HG03469 (cell line): ENCODE measurements around the gene TNRC18.
"Not testable (repeated sequence)": the region's sequence is repeated elsewhere in the genome, so short reads cannot be mapped to it uniquely, and the experiment has no call there.

Experiments
- ATAC-seq: cut with Tn5 transposase; IDR thresholded peaks from one replicate; pipeline ENCODE4 v1.9.1; 2021; ENCODE audit warnings: mild to moderate bottlenecking, moderate library complexity, moderate number of reproducible peaks; ENCODE audit not compliant: unreplicated experiment

TNRC18 gene

GRCh38 chr7:5423306-5423975 is at the start of gene TNRC18:
Gene TNRC18, minus strand, starts transcription at chr7:5423834. Its CDS starts 2,588 bp downstream, at chr7:5421246.
- no peak for ATAC-seq

DNA sequence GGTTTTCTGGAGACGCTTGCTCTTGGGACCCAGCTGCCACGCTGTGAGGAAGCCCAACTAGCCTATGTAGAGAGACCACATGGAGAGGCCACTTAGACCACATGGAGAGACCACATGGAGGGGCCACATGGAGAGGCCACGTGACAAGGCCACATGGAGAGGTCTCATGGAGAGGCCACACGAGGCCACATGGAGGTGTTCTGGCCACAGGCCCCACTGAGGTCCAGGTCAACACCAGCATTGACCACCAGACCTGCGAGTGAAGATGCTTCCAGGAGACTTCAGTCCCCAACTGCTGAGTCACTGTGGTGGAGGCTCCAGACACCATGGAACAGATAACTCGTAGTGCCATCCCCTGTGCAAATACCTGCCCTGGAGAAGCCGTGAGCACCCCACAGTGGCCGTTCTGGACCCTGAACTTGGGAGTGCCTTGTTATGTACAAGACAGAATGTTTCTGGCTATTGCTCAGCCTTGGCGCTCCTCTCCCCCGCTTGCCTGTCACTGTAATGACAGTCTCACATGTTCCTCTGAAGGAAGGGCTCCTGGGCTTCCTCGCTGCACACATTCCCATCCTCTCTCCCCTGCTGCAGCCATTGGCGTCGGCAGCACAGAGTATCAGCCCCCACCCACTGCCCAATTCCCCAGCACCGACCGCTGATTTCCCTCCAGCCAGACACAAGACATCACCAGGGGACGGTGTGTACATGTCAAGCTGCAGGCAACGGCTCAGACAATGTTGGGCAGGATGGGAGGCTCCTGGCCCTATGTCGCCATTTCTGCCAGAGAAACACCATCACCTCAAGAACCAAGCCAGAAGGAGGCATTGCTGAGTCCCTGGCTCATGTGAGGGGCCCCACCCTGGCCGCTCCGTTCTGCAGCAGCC is 49.0 kb upstream of the TNRC18 start:
- no peak for ATAC-seq

- not testable (repeated sequence) for ATAC-seq
Observed at GRCh38 chr7:5471623-5472022, 48.0 kb upstream of the TNRC18 start.

- ATAC-seq = no peak
Observed at GRCh38 chr7:5470816-5471215, 47.2 kb upstream of the TNRC18 start.

- no peak for ATAC-seq
Observed at GRCh38 chr7:5470167-5470532, 46.5 kb upstream of the TNRC18 start.

DNA sequence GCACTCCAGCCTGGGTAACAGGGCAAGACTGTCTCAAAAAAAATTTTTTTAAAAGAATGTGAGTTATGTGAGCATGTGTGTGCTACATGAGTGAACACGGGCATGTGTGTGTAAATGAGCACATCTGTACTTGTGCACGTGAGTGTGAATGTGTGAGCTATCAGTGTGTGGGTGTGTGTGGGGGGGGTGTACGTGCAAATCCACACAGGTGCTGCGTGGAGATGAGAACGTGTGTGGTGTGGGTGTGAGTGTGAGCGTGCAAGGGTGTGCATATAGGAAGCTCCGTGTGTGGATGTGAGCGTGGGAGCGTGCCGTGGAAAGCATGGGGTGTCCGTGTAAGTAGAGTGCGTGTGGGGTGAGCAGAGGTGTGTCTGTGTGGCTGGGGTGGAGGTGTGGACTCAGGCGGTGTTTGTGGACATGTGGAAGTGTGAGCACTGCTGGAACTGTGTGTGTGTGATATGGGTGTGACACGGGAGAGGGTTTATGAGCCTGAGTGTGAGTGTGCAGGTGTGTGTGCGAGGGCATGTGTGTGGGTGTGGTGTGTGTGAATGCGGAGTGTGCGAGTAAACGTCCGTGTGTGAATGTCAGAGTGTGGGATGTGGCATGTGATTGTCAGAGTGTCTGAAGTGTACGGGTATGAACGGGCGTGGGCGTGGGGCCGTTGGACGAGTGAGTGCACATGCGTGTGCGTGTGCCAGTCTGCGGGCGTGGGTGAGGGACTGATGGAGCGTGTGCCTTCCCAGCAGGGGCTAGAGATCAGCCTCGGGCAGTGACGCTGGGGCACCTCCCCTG is 45.9 kb upstream of the TNRC18 start:
- ATAC-seq = no peak

- ATAC-seq = no peak
Observed at GRCh38 chr7:5467645-5468044, 44.0 kb upstream of the TNRC18 start.

- ATAC-seq = no peak
Observed at GRCh38 chr7:5466551-5466950, 42.9 kb upstream of the TNRC18 start.

- ATAC-seq = no peak
Observed at GRCh38 chr7:5463031-5463430, 39.4 kb upstream of the TNRC18 start.

DNA sequence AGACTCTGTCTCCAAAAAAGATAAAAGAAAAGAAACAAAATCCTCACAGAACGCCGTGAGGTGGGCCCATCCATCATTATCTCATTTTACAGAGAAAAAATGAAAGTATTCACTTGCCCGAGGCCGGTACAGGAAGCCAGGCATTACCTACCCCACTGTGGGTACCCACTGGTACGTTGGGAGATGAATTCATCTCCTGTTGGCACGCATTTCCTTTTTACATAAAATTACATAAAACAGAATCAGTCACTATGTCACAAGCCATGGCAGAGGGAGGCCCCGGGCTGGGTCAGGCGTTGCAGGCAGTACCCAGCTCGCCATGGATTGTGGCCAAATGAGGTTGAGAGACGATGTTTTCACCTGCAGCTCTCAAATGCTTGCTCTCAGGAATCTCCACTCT is 38.6 kb upstream of the TNRC18 start:
- ATAC-seq = no peak

DNA sequence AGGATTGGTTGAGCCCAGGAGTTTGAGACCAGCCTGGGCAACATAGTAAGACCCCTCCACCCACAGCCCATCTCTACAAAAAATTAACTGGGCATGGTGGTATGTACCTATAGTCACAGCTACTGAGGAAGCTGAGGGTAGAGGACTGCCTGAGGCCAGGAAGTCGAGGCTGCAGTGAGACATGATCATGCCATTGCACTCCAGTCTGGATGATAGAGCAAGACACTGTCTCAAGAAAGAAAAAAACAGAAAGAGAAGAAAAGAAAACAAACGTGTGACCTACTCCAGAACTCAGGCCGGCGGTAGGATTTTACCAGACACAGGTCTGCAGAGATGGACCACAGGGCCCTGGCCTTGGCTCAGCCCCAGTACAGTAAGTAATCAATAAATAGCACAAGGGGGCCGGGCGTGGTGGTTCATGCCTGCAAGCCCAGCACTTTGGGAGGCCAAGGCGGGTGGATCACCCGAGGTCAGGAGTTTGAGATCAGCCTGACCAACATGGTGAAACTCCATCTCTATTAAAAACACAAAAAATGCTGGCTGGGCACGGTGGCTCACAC is 35.4 kb upstream of the TNRC18 start:
- ATAC-seq = no peak

DNA sequence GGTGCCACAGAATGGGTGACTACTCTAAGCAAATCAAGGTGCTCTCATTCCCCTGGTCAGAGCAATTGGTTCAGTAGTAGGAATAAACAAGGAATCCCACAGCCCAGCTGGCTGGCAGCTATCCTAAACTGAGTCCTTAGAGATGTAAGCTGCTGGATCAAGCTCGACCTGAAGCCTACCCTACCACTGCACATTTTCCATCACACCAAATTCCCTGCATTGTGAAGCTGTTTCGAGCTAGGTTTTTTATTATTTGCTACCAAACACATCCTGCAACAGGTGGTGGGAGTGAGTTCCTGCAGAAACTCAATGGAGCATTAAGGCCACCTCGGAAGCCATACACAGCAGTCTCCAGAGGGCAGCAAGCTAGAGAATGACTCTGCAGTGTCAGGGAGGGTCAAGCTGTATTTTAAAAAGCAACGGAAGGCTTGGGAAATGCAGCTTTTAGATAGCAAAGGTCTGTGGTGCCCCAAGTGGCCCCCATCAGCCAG is 33.7 kb upstream of the TNRC18 start:
- ATAC-seq = no peak

GRCh38 chr7:5456409-5456808 is 32.8 kb upstream of the TNRC18 start:
- ATAC-seq = no peak

DNA sequence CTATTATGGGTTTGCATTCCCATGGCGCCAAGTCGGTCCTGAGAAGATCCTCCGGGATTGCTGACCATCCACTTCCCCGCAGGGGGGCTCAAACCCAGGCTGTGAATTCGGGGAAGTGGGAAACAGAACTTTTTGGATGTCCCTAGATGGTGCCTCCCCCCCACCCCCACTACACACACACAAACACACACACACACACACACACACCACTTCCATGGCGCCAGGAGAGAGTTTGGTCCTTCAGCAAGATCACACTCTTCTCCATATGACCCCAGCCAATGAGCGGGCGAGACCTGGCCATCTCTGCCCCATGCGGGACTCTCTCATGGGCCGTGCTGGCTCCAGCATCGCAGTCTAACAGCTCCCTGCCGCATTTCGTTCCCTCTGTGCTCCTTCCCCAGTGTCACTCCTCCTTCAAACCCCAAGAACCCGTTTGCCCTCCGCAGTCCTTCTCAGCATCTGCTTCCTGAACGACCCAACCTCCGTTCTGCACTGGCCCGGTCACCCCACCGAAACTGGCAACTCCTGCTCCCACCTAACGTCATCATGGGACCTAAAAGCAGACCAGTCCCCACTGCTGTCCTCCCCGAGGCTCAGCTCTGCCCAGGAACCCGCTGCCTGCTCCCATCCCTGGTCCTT is 32.1 kb upstream of the TNRC18 start:
- no peak for ATAC-seq

- ATAC-seq = no peak
Observed at GRCh38 chr7:5455175-5455574, 31.5 kb upstream of the TNRC18 start.

DNA sequence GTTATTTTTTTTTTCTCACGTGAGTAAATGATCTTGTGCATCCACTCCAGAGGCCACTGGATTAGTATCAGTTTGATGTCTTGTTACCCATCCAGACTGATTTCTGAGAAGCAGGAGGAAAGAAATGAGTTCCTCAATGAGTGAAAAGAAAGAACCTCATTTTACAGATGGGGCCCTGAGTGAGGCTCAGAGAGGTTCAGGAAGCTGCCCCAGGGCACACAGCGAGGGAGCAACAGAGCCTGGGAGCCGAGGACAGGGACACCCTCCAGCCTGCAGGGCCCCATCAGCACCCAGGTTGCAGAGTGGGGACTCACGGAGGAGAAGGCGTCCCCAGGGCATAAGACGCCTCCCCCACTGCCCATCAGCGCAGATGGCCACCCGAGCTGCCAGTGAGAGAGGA is 30.9 kb upstream of the TNRC18 start:
- ATAC-seq = no peak

DNA sequence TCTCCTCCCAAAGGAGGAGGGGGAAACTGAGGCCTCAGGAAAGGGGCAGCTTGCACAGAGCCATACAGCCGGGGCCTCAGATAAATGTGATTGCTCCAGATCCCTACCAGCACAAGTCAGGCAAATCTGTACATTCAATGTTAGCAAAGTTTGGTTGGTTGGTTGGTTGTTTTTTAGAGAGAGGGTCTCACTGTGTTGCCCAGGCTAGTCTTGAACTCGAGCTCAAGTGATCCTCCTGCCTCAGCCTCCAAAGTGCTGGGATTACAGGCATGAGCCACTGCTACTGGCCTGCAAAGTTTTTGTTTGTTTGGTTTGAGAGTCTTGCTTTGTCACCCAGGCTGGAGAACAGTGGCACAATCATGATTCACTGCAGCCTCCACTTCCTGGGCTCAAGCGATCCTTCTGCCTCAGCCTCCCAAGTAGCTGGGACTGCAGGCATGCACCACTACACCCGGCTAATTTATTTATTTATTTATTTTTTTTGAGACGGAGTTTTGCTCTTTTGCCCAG is 30.0 kb upstream of the TNRC18 start:
- ATAC-seq = no peak

GRCh38 chr7:5452937-5453540 is 29.4 kb upstream of the TNRC18 start:
- no peak for ATAC-seq

GRCh38 chr7:5452470-5452899 is 28.9 kb upstream of the TNRC18 start:
- ATAC-seq = no peak

GRCh38 chr7:5451391-5451790 is 27.8 kb upstream of the TNRC18 start:
- ATAC-seq = no peak
